Stimulated activated naive CD8-positive, alpha-beta T cell treated with anti-CD3 and anti-CD28 coated beads, Interleukin-15, Interleukin-2, amounts not matched to agents 100 ng/mL and 50 ng/mL, for 24 hours (primary cell): Measurements from ENCODE around the gene TM7SF2.

ENCODE experiments used
- H3K27ac Mint-ChIP-seq: one replicate; pipeline ENCODE4 v1.8.0; 2021; ENCODE audit warnings: mild to moderate bottlenecking, mixed read lengths
- H3K27me3 Mint-ChIP-seq: one replicate; pipeline ENCODE4 v1.8.0; 2021; ENCODE audit warnings: mixed read lengths
- H3K36me3 Mint-ChIP-seq: one replicate; pipeline ENCODE4 v1.8.0; 2021; ENCODE audit warnings: low read depth, mixed read lengths
- H3K4me1 Mint-ChIP-seq: one replicate; pipeline ENCODE4 v1.8.0; 2021; ENCODE audit warnings: low read depth, mixed read lengths
- H3K4me3 Mint-ChIP-seq: one replicate; pipeline ENCODE4 v1.8.0; 2021; ENCODE audit warnings: mild to moderate bottlenecking, mixed read lengths
- H3K9me3 Mint-ChIP-seq: one replicate; pipeline ENCODE4 v1.8.0; 2021; ENCODE audit warnings: mixed read lengths

The TM7SF2 gene

GRCh38 chr11:65111744-65112545 lies at the start of gene TM7SF2:
Gene TM7SF2, plus strand, starts transcription at chr11:65111872. Its CDS starts 144 bp downstream, at chr11:65112016.
- Mint-ChIP-seq H3K4me3 (peak within 1 kb of the TSS; percentile 84), H3K36me3 (peaks cover 16% of the 10 kb centered on the region), H3K27ac (peak within 1 kb of the TSS; percentile 83), H3K4me1 (peaks cover 55% of the 10 kb centered on the region), H3K27me3 (no peaks in the 10 kb centered on the region), H3K9me3 (no peaks in the 10 kb centered on the region)

- H3K4me1 Mint-ChIP-seq, result peaks cover 3% of the 10 kb centered on the region
- no peak overlapping the region for H3K4me3 Mint-ChIP-seq
- H3K27me3 Mint-ChIP-seq, result no peaks in the 10 kb centered on the region
- H3K9me3 Mint-ChIP-seq, result no peaks in the 10 kb centered on the region
- no peaks in the 10 kb centered on the region for H3K36me3 Mint-ChIP-seq
- H3K27ac Mint-ChIP-seq, result no peak overlapping the region
Observed at GRCh38 chr11:65063532-65063931, 48.1 kb upstream of the TM7SF2 start.

- Mint-ChIP-seq H3K4me3 (no peak overlapping the region), H3K27me3 (no peaks in the 10 kb centered on the region), H3K36me3 (no peaks in the 10 kb centered on the region), H3K4me1 (peaks cover 3% of the 10 kb centered on the region), H3K27ac (no peak overlapping the region), H3K9me3 (no peaks in the 10 kb centered on the region)
Observed at GRCh38 chr11:65064847-65065240, 46.8 kb upstream of the TM7SF2 start.

- no peaks in the 10 kb centered on the region for H3K27me3 Mint-ChIP-seq
- H3K36me3 Mint-ChIP-seq, result no peaks in the 10 kb centered on the region
- no peaks in the 10 kb centered on the region for H3K9me3 Mint-ChIP-seq
- H3K4me3 Mint-ChIP-seq, result no peak overlapping the region
- peaks cover 3% of the 10 kb centered on the region for H3K4me1 Mint-ChIP-seq
- no peak overlapping the region for H3K27ac Mint-ChIP-seq
Observed at GRCh38 chr11:65065851-65066250, 45.8 kb upstream of the TM7SF2 start.

GRCh38 chr11:65066315-65066714 lies 45.4 kb upstream of the TM7SF2 start:
- no peak overlapping the region for H3K4me3 Mint-ChIP-seq
- H3K9me3 Mint-ChIP-seq, result no peaks in the 10 kb centered on the region

GRCh38 chr11:65066805-65067291 lies 44.8 kb upstream of the TM7SF2 start:
- H3K36me3 Mint-ChIP-seq, result no peaks in the 10 kb centered on the region
- H3K9me3 Mint-ChIP-seq, result no peaks in the 10 kb centered on the region
- H3K4me3 Mint-ChIP-seq, result no peak overlapping the region
- no peaks in the 10 kb centered on the region for H3K27me3 Mint-ChIP-seq
- H3K27ac Mint-ChIP-seq, result no peak overlapping the region
- peaks cover 3% of the 10 kb centered on the region for H3K4me1 Mint-ChIP-seq

More at GRCh38 chr11:65066315-65066714, 45.4 kb upstream of the TM7SF2 start:
- Mint-ChIP-seq H3K27ac (no peak overlapping the region), H3K4me1 (peaks cover 3% of the 10 kb centered on the region), H3K36me3 (no peaks in the 10 kb centered on the region), H3K27me3 (no peaks in the 10 kb centered on the region)

- Mint-ChIP-seq H3K4me3 (no peak overlapping the region), H3K4me1 (no peaks in the 10 kb centered on the region), H3K27ac (no peak overlapping the region), H3K27me3 (no peaks in the 10 kb centered on the region), H3K9me3 (no peaks in the 10 kb centered on the region), H3K36me3 (no peaks in the 10 kb centered on the region)
Observed at GRCh38 chr11:65067446-65067845, 44.2 kb upstream of the TM7SF2 start.

- Mint-ChIP-seq H3K4me3 (no peak overlapping the region), H3K27me3 (no peaks in the 10 kb centered on the region), H3K4me1 (no peaks in the 10 kb centered on the region), H3K9me3 (no peaks in the 10 kb centered on the region), H3K27ac (no peak overlapping the region), H3K36me3 (no peaks in the 10 kb centered on the region)
Observed at GRCh38 chr11:65069217-65069616, 42.5 kb upstream of the TM7SF2 start.

GRCh38 chr11:65071907-65072630 lies 39.6 kb upstream of the TM7SF2 start:
- no peaks in the 10 kb centered on the region for H3K27me3 Mint-ChIP-seq
- no peaks in the 10 kb centered on the region for H3K4me1 Mint-ChIP-seq
- no peak overlapping the region for H3K27ac Mint-ChIP-seq
- H3K9me3 Mint-ChIP-seq, result no peaks in the 10 kb centered on the region
- no peak overlapping the region for H3K4me3 Mint-ChIP-seq
- peaks cover 17% of the 10 kb centered on the region for H3K36me3 Mint-ChIP-seq

- Mint-ChIP-seq H3K4me1 (no peaks in the 10 kb centered on the region), H3K9me3 (no peaks in the 10 kb centered on the region), H3K4me3 (no peak overlapping the region), H3K27me3 (no peaks in the 10 kb centered on the region), H3K36me3 (peaks cover 22% of the 10 kb centered on the region), H3K27ac (no peak overlapping the region)
Observed at GRCh38 chr11:65072631-65072966, 39.1 kb upstream of the TM7SF2 start.

- Mint-ChIP-seq H3K4me1 (peaks cover 40% of the 10 kb centered on the region), H3K36me3 (peaks cover 63% of the 10 kb centered on the region)
Observed at GRCh38 chr11:65077451-65077850, 34.2 kb upstream of the TM7SF2 start.

GRCh38 chr11:65078151-65078550 lies 33.5 kb upstream of the TM7SF2 start:
- Mint-ChIP-seq H3K4me3 (peak overlapping the region; percentile 20), H3K36me3 (peaks cover 70% of the 10 kb centered on the region), H3K9me3 (no peaks in the 10 kb centered on the region)

More at GRCh38 chr11:65077451-65077850, 34.2 kb upstream of the TM7SF2 start:
- no peaks in the 10 kb centered on the region for H3K27me3 Mint-ChIP-seq
- H3K9me3 Mint-ChIP-seq, result no peaks in the 10 kb centered on the region
- no peak overlapping the region for H3K27ac Mint-ChIP-seq
- H3K4me3 Mint-ChIP-seq, result no peak overlapping the region

GRCh38 chr11:65078786-65079342 lies 32.8 kb upstream of the TM7SF2 start:
- Mint-ChIP-seq H3K4me3 (no peak overlapping the region), H3K27ac (peak overlapping the region; percentile 65), H3K4me1 (peaks cover 54% of the 10 kb centered on the region), H3K9me3 (no peaks in the 10 kb centered on the region), H3K36me3 (peaks cover 74% of the 10 kb centered on the region), H3K27me3 (no peaks in the 10 kb centered on the region)

More at GRCh38 chr11:65078151-65078550, 33.5 kb upstream of the TM7SF2 start:
- Mint-ChIP-seq H3K27me3 (no peaks in the 10 kb centered on the region), H3K4me1 (peaks cover 47% of the 10 kb centered on the region), H3K27ac (peak overlapping the region; percentile 65)

- H3K4me3 Mint-ChIP-seq, result peak overlapping the region; percentile 99
- no peaks in the 10 kb centered on the region for H3K27me3 Mint-ChIP-seq
- H3K4me1 Mint-ChIP-seq, result peaks cover 66% of the 10 kb centered on the region
- H3K27ac Mint-ChIP-seq, result peak overlapping the region; percentile 95
- H3K9me3 Mint-ChIP-seq, result no peaks in the 10 kb centered on the region
- H3K36me3 Mint-ChIP-seq, result peaks cover 60% of the 10 kb centered on the region
Observed at GRCh38 chr11:65083134-65083833, 28.4 kb upstream of the TM7SF2 start.
